NCI-H1092 treated with DMSO at 0.1 percent for 48 hours (cell line): Measurements from ENCODE around the gene DENND5B.
A peak's percentile ranks its signal among the peaks of the same experiment; 100 is the strongest.
"Not testable (repeated sequence)": the region's sequence is repeated elsewhere in the genome, so short reads cannot be mapped to it uniquely, and the experiment has no call there.

Source experiments
- DNase-seq: peaks from one replicate; lab custom pipeline; 2025; lab: John Stamatoyannopoulos, UW

Gene DENND5B

DNA sequence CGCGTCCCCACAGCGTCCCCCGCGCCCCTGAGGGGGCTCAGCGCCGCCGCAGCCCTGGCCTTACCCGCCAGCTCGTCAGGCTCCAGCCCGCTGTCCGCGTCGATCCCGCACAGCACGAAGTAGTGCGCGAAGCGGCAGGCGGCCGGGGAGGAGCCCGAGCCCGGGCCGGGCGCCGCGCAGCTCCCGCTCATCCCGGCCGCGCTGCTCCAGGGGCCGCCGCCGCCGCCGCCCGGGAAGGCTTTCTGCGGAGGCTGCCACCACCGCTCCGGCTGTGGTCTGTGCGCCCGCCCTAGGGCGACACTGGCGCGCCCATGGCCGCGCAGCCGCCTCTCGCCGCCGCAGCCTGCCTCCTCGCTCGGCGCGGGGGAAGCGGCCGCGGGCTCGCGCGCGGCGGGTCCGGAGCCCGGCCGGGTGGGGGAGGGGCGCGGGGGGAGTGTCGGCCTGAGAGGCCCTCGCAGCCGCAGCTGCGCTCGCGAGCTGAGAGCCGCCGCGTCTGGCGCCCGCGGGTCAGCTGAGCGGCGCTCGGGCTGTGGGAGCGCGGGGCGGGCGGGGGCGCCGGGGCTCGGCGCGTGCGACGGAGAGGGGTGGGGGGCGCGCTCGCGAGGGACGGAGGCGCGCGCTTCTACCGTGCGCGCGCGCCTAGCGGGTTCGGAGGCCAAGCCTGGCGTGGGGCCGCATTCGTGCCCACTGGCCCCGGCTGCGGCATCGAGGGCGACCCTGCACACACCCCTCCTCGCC is at the start of gene DENND5B:
TSS of gene DENND5B (minus strand) at position 495 of the 738 bp plus-strand sequence. CDS start at position 191, 304 bp downstream.
- peak; percentile 64 for DNase-seq

DNA sequence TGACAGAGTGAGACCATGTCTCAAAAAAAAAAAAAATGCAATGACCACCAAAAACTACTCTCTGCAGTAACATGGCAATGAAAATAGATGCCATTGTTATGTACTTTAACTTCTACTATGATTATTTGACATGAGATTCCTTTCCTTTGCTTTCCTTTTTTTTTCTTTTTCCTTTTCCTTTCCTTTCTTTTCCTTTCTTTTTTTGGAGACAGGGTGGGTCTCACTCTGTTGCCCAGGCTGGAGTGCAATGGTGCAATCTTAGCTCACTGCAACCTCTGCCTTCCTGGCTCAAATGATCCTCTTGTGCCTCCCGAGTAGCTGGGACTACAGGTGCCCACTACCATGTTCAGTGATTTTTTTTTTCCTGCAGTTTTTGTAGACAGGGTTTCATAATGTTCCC is 43.7 kb upstream of the DENND5B start:
- DNase-seq = no peak

DNA sequence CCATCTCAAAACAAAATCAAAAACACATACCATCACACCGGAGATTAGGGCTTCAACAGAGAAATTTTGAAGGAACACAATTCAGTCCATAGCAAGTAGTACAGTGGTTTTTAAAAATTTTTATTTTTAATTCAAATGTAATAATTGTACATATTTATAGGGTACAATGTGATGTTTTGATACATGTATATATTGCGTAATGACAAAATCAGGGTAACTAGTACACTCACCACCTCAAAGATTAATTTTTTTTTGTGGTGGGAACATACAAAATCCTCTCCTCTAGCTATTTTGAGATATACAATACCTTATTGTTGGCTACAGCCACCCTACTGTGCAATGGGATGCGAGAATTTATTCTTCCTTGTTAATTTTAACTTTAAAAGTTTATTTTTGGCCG is 42.5 kb upstream of the DENND5B start:
- DNase-seq = no peak

DNA sequence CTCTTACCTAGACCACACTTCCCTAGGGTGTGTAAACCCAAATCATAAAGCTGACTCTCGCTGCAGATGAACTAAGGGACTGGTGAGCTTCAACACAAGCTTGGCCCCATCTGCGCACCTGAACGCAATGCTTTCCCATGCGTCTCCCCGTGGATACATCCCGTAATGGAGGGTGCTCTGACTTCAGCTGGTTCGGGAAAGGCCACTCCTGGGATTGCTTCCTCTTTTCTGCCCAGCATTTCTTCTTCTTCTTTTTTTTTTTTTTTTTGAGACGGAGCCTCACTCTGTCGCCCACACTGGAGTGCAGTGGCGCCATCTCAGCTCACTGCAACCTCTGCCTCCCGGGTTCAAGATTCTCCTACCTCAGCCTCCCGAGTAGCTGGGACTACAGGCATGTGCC is 40.9 kb upstream of the DENND5B start:
- no peak for DNase-seq

DNA sequence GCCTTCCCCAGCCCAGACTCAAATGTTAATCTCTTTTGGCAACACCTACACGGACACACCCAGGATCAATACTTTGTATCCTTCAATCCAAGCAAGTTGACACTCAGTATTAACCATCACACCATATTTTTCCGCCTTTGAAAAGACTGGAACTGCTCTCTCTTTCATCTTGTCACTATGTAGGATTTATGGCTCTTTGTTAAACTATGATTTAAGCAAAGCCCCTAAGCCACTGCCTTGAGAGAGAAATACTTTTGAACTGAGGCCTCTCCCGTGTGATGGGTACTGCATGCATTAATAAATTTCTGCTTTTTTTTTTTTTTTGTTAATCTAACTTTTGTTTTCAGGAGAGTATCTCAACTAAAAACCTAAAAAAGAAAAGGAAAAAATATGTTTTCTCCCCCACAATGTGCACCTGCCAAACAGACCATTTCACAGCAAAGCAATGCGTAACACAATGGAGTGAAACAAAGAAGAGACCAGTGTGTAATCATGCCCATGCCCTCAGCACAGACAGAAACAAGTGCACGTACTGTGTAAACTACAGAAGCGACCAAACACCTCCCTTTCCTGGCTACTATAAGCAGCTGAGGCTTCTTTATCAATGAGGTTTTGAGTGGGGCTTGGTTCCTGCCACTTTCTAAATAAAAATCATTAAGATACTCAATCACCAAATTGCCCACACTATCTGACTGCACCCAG is 40.2 kb upstream of the DENND5B start:
- DNase-seq = no peak

DNA sequence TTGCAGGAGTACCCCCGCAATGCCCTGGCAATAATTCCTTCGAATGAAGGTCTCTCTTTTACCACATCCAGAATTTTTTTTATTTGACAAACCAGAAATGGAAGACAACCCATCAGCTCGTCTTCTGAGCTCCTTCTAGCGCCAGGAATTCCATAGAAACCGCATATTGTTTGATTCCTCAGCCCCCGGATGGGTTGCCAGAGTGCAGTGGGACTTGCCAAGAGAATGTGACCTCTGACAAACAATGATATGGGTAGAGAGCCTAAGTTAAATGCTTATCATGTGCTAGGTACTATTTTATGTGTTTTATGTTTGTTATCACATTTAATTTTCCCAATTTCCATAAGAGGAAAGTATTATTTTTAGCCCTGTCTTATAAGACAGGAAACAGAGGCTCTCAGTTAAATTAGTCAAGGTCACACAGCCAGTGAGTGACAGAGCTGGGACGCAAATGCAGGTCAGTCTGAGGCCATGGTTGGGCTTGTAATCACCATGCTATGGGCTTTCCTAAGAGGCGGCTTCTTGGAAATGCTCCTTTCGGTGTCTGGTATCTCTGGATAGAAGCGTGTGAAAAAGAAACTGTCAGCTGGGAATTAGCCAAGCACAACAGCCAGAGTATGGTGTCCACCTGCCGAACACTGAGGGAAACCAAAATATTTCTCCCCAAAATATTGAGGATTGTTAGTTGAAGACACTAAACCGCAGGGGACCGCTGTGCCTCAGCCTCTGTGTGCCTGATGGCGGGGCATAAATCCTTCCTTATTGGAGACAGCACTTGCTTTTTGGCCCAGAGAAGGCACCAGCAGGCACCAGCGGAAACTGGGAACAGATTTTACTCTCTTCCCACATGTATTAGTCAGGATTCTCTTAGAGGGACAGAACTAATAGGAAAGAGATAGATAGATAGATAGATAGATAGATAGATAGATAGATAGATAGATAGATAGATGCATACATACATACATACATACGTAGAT is 39.1 kb upstream of the DENND5B start:
- no peak for DNase-seq

DNA sequence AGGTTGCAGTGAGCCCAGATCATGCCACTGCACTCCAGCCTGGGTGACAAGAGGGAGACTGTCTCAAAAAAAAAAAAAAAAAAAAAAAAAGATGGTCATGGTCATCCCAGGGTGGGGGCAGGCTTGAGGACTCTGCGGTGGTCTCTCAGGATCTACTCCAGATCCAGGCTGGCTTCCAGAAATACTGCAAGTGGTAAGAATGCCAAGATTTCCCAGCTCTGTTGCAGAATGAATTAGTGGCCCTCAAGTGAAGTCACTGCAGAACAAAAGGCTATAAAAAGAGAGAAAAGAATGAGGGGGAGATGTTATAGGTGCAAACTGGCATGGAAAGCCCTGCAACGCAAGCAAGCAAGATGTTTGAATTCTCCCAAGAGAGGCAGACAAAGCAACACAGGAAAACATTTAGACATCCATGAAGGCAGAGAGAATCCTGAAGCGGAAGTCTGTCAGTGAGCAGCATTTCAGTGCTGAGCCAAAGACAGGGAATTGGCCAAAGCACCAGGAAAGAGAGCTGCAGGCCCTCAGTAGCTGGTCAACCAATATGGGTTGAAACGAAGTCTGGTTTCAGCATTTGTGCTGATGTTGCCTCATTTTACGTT is 36.6 kb upstream of the DENND5B start:
- DNase-seq = no peak

DNA sequence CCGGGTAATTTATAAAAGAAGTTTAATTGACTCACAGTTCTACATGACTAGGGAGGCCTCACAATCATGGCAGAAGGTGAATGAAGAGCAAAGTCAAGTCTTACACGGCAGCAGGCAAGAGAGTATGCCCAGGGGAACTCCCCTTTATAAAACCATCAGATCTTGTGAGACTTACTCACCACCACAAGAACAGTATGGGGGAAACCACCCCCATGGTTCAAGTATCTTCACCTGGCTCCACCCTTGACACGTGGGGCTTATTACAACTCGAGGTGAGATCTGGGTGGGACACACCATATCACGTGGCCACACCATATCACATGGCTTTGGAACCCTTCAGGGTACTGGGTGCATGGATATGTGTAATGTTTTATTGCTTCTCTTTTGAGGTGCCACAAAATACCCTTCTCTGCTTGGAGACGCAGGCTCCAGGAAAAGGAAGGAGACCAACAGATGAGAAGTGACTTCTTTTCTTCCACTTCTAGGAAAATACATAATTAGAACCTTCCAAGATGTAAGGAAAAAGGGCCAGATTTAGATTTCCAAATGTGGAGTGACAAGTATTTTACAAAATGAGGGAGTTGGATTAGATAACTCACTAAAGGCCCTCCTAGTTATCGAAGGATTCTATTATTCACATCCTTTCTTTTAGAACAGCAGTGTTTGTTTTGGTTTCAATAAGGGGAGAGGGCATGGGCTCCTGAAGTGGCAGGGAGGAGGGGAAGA is 35.5 kb upstream of the DENND5B start:
- no peak for DNase-seq

DNA sequence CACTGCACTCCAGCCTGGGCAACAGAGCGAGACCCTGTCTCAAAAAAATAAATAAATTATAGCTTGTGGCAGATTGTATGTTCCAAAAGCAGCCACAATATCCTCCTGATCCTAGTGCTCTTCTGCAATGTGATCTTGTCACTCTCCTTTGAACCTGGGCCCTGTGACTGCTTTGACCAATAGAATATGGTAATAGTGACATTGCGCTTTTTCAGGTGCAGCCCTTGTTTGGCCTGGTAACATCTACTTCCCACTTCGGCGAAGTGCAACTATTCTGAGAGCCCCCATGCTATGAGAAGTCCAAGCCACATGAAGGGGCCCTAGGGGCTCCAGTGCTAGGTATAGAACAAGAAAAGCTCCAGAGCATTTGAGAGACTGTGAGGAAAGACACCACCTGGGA is 31.1 kb upstream of the DENND5B start:
- no peak for DNase-seq

DNA sequence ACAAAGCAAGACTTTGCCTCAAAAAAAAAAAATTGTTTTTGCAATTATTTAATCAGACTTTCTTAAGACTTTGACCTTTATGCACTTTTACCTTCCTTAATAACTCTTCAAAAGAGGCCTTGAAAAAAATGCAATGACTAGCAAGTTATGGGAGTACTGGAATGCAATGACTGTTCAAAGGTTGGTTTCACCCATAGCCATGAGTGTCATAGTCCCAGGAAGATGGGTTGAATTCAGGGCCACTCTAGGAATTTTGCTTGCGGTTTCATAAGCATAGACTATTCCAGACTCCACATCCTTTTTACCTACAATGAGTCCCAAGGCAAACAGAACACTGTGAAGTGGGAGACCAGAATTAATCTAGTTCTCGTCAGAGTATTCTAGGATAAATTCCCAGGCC is 29.4 kb upstream of the DENND5B start:
- DNase-seq = no peak

DNA sequence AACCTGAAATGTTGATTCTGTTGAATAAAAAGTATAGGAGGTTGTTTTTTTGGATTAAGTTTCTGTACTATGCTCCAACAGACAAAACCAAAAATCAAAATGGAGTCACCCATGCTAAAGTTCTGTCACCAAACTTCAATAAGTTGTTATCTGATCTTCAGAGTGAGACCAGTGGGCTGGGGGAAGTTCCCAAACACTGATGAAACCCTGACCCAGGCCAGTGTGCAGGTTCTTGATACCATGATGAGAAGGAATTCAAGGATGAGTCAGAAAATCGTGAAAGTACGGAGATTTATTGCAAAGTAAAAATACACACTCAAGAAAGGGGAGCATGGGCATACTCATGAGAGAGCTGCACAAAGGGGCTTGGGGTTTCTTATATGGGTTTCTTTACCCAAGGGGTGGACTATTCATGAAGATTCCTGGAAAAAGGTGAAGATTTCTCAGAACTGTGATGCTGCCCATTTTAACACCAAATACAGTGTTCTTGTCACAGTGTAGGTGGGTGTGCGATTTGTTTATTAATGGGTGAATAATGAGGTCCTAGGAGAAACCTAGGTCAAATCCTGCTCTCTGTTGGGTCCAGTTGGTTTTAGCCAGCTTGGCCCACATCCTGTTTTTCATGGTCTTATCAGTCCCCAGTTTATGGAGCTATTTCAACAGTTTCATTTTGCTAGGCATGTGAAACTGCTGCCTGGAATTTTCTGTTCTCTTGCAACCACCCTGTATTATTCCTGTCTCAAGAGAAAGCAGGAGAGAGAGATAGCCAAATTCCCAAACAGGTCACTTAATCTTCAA is 27.5 kb upstream of the DENND5B start:
- no peak for DNase-seq

DNA sequence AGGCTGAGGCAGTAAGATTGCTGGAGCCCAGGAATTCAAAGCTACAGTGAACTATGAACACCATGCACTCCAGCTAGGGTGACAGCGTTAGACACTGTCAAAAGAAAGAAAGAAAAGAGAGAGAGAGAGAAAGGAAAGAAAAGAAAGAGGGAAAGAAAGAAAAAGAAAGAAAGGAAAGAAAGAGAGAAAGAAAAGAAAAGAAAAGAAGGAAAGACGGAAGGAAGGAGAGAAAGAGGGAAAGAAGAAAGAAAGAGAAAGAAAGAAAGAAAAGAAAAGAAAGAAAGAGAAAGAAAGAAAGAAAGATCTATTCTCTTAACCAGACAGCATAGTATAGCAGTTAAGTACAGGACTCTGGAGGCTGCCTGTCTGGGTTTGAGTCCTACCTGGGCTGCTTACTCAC is 21.9 kb upstream of the DENND5B start:
- DNase-seq = no peak

DNA sequence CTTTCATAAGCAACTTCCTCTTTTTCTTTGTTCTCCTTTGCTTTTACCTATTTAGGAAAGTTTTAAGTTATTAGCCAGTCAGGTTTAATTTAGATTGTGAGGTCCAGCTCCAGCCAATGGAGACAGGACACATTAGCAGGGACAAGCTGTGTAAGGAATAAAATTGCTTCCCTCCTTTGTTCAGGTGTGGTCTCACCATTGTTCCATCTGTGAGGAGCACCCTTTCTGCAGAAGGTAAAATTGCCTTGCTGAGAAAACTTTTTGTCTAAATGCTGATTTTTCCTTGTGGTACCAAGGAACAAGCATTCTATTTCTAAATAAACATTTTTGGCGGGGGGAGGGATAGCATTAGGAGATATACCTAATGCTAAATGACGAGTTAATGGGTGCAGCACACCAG is 17.4 kb upstream of the DENND5B start:
- DNase-seq = not testable (repeated sequence)

DNA sequence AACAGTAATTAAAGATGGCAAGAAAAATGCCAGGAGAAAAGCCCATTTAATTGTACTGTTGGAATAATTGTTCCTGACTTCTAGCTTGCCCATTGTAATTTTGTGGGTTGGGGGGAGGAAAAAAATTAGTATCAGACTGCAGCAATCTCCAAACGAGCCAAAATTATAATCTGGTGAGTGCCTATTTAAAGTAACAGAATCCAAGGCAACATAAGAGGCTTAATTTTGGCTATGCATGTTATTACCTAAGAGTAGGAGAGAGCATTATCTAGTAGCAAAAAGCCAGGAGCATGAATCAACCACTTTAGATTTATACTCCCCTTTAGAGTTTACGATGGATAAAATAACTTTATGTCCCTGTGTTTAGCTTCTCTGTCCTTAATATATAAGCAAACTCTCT is 14.6 kb upstream of the DENND5B start:
- DNase-seq = no peak

DNA sequence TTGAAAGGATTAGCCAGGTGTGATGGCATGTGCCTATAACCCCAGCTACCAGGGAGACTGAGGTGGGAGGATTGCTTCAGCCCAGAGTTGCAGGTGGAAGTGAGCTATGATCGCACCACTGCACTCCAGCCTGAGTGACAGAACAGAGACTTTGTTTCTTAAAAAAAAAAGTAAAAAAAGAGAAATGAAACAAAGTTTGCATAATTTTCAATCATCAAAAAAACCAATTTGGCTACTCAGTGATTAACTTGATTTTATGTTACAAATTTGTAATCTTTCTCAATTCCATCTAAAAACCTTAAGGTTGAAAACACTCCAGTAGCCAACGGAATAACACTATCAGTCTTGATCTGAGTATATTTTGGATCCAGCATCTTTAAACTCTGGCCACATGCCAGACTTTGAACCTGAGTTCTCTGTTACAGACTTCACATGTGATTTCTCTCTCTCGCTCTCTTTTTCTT is 12.6 kb upstream of the DENND5B start:
- no peak for DNase-seq

DNA sequence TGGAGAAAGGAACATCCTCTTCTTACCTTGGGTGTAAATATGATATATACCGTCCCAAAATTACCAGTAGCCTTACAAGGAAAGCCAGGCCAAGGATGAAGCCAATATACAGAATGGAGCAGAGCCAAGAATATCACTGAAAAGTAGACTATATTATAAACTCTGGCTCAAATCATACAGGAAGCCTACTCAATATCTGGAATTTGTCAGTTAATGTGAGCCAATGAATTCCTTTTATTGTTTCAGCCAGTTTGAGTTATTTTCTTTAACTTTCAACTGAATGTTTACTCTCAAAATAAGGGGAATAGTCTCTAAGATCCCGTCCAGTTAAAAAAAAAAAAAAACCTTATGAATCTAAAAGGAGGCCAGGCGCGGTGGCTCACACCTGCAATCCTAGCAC is 9.8 kb upstream of the DENND5B start:
- DNase-seq = no peak

DNA sequence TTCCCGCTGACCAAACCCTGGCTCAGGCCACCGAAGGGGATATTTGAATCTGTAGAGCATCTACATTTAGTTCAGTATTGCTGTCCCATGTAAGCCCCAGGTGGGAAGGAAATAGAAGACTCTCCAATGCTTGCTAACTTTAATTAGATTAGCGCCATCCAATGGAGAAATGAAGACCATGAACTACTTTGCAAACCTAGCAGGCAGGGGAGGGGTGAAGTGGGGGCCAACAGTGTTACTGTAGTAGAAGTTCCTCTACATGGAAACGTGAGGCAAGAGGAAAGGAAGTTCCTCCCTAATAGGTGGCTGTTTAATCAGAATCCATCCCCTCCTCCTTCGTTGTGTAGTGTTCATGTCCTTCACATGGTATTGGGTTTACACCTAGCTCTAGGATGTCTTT is 9.3 kb upstream of the DENND5B start:
- no peak for DNase-seq

DNA sequence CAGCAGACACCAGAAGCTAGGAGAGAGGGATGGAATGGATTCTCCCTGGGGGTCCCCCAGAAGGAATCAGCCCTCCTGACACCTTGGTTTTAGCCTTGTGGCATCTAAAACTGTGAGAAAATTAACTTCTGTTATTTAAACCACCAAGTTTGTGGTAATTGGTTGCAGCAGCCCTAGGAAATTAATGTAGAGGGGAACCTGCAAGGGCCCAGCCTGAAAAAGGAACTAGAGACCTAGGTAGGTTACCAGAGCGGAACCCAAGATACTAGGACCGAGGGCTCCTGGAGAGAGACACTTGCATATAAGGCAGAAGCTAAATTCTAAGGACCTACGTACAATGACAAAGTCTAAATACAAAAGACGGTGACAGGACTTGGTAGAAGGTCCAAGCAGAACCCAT is 8.1 kb upstream of the DENND5B start:
- no peak for DNase-seq

DNA sequence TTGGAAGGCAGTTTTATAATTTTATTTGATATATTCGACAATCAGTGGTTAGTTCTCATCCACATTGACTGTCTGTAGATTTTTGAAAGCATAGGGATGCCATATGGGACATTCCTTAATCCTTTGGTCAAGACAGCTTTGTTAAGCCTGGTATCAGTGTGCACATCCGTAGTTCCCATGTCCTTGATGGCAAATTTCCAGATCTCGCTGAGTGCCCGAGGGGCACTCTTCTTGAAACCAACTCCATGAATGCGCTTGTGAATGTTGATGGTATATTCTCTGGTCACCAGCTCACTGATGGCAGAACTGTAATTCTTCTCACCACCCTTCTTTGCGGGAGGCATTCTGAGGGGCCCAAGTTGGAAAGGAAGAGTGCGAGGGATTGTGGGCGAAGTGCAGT is 6.1 kb upstream of the DENND5B start:
- DNase-seq = no peak

DNA sequence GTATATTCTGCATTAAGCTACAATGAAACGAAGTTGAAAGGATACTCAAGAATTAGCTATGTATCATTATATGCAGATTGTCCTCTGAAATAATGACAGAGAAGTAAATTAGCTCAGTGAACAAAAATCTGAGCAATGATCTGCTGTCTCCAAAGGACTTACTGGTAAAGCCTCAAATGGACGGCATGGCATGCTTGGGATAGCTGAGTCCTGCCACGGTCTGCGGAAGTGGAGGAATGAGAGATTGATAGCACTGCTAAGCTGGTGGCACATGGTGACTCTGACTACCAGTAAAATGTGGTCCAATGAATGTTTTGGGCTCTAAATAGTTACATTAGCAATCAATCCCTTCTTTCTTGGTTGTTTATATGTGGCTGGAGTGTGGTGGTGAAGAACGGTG is 3.7 kb upstream of the DENND5B start:
- no peak for DNase-seq
